HepG2 (cell line): ENCODE results near the gene ACTL7B. TPM values are rescaled to one million over a fixed set of nuclear protein-coding genes. Genes with fewer than 3 reads are reported as not detected.

Experiments
- ATF2 ChIP-seq: sonication (generic); formaldehyde crosslinking; IDR thresholded peaks from 2 replicates; pipeline ENCODE4 v1.4.0; 2020; ENCODE audit warnings: missing genetic modification reagents
- ELK4 ChIP-seq: sonication (generic); formaldehyde crosslinking; IDR thresholded peaks from 2 replicates; pipeline ENCODE4 v1.9.0; 2021; ENCODE audit warnings: missing genetic modification reagents, borderline replicate concordance
- GABPA ChIP-seq, 2 experiments: IDR thresholded peaks; 2 replicates each; pipeline ENCODE4 v1.6.1; 2011 to 2016; ENCODE audit warnings: low read depth in 2 of 2, low read length in 1 of 2, missing biosample characterization in 1 of 2, missing genetic modification characterization in 1 of 2
- GLI4 ChIP-seq: sonication (generic); formaldehyde crosslinking; IDR thresholded peaks from 2 replicates; pipeline ENCODE4 v1.5.1; 2020; ENCODE audit warnings: missing genetic modification reagents, mild to moderate bottlenecking, moderate library complexity, borderline replicate concordance
- KDM5A ChIP-seq: fragments of 200-600 bp; sonication (generic); IDR thresholded peaks from 2 replicates; pipeline ENCODE4 v1.7.0; 2018; ENCODE audit warnings: antibody characterized with exemption, mild to moderate bottlenecking, low read length, borderline replicate concordance
- RORA ChIP-seq: sonication (generic); formaldehyde crosslinking; IDR thresholded peaks from 2 replicates; pipeline ENCODE4 v1.5.0; 2020; ENCODE audit warnings: mild to moderate bottlenecking, missing genetic modification reagents, moderate library complexity
- ZBTB26 ChIP-seq: IDR thresholded peaks from 2 replicates; pipeline ENCODE4 v1.6.1; 2016; ENCODE audit warnings: missing compliant biosample characterization, missing genetic modification reagents, borderline replicate concordance
- ZNF17 ChIP-seq: sonication (generic); formaldehyde crosslinking; IDR thresholded peaks from 2 replicates; pipeline ENCODE4 v1.5.0; 2020; ENCODE audit warnings: mild to moderate bottlenecking, missing genetic modification reagents
- ZNF546 ChIP-seq: sonication (generic); formaldehyde crosslinking; conservative IDR thresholded peaks from 2 replicates; pipeline ENCODE4 v1.8.1; 2023; ENCODE audit warnings: mild to moderate bottlenecking, missing genetic modification reagents
- ZNF652 ChIP-seq: IDR thresholded peaks from 2 replicates; pipeline ENCODE4 v1.6.1; 2016; ENCODE audit warnings: low read depth, borderline replicate concordance
- ZNF788 ChIP-seq: sonication (generic); formaldehyde crosslinking; IDR thresholded peaks from 2 replicates; pipeline ENCODE4 v1.5.0; 2020; ENCODE audit warnings: mild to moderate bottlenecking, missing genetic modification reagents, borderline replicate concordance
- ZUFSP ChIP-seq: sonication (generic); formaldehyde crosslinking; IDR thresholded peaks from 2 replicates; pipeline ENCODE4 v1.9.0; 2021; ENCODE audit warnings: missing genetic modification reagents, mild to moderate bottlenecking, borderline replicate concordance
- polyA plus RNA-seq, 8 experiments: library from polyadenylated mRNA; depleted of rRNA in 3 of 8; stranded (reverse) in 7 of 8; unstranded in 1 of 8; fragments of >200 nt; fragmentation: Illumina TruSeq in 4 of 8; extraction: Trizol in 4 of 8; gene quantifications; 2 replicates each; pipeline versions ENCODE4 v1.2.1 to v1.2.3, GENCODE V29; 2011 to 2016; ENCODE audit warnings: low read depth in 4 of 8, missing spikeins in 1 of 8, mixed read lengths in 1 of 8; ENCODE audit not compliant: insufficient read depth in 1 of 8
- total RNA-seq, 5 experiments: library from RNA; depleted of rRNA; stranded (reverse); fragments of >200 nt; fragmentation: Illumina TruSeq; extraction: Trizol; gene quantifications; 2 replicates each; pipeline ENCODE4 v1.2.3, GENCODE V29; 2016; ENCODE audit warnings: low read depth in 1 of 5
- TF ChIP-seq, protein P1 (sequence below): sonication (generic); formaldehyde crosslinking; IDR thresholded peaks from 2 replicates; pipeline ENCODE4 v1.8.0; 2022; ENCODE audit warnings: mild to moderate bottlenecking, missing genetic modification reagents, borderline replicate concordance
- TF ChIP-seq, protein P2 (sequence below): sonication (generic); formaldehyde crosslinking; IDR thresholded peaks from 2 replicates; pipeline ENCODE4 v1.4.0; 2020; ENCODE audit warnings: missing genetic modification reagents

The ACTL7B gene
- total and polyA plus RNA-seq, 2 of the 13 experiments (the other 11 are each of a cell fraction or from before 2014, with no cell fraction given): 0.07 to 0.11 TPM

DNA sequence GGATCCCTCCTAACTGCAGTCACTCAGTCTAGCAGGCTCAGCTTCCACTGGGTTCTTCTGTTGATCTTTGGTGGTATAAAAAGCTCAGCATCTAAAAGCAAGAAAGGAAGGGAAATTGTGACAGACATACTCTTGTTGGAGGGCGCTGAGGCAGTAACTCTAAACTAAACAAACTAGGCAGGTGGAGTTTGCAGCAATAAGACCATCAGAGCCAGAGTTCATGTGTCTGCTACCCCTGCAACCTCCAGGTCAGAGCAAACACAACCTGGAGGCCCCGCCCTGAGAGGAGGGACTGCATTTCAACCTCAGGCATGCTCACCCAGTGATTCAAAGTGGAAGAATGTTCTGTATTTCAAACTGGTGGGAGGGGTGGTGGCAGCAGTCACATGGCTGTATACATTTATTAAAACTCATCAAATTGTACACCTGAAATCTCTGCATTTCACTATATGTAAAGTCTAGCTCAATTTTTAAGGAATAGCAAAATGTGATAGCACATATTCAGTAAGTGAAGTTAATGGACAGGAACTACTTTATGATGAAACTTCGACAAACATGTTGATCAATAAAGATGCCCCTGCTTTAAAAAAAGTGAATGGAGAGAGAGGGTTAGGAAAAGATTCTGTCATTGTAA is 13.4 kb upstream of the ACTL7B start (continued):
- TF ChIP-seq ZBTB26 (CRISPR knock-in tag) (no peak; the same call in 1 of the 2 replicates), RORA (CRISPR knock-in tag) (no peak), ATF2 (0 out of 2 replicates have a peak, but pooled peaks have one; percentile 27), KDM5A (no peak), ZNF17 (CRISPR knock-in tag) (no peak), ZNF652 (no peak), ZUFSP (CRISPR knock-in tag) (no peak), ELK4 (CRISPR knock-in tag) (no peak), ZNF546 (CRISPR knock-in tag) (no peak), ZNF788 (CRISPR knock-in tag) (peak; percentile 63; the same call in 1 of the 2 replicates), GLI4 (CRISPR knock-in tag) (no peak), GABPA (IDR thresholded peaks at IDR 0.05; ENCODE audit: low read depth, low read length) (no peak), GABPA (CRISPR knock-in tag; IDR thresholded peaks at IDR 0.05; ENCODE audit: low read depth) (0 out of 2 replicates have a peak, but pooled peaks have one; percentile 28)
- TF ChIP-seq, protein P1, sequence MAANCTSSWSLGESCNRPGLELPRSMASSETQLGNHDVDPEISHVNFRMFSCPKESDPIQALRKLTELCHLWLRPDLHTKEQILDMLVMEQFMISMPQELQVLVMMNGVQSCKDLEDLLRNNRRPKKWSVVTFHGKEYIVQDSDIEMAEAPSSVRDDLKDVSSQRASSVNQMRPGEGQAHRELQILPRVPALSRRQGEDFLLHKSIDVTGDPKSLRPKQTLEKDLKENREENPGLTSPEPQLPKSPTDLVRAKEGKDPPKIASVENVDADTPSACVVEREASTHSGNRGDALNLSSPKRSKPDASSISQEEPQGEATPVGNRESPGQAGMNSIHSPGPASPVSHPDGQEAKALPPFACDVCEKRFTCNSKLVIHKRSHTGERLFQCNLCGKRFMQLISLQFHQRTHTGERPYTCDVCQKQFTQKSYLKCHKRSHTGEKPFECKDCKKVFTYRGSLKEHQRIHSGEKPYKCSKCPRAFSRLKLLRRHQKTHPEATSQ (CRISPR knock-in tag): peak; percentile 85; the same call in 1 of the 2 replicates
- TF ChIP-seq, protein P2, sequence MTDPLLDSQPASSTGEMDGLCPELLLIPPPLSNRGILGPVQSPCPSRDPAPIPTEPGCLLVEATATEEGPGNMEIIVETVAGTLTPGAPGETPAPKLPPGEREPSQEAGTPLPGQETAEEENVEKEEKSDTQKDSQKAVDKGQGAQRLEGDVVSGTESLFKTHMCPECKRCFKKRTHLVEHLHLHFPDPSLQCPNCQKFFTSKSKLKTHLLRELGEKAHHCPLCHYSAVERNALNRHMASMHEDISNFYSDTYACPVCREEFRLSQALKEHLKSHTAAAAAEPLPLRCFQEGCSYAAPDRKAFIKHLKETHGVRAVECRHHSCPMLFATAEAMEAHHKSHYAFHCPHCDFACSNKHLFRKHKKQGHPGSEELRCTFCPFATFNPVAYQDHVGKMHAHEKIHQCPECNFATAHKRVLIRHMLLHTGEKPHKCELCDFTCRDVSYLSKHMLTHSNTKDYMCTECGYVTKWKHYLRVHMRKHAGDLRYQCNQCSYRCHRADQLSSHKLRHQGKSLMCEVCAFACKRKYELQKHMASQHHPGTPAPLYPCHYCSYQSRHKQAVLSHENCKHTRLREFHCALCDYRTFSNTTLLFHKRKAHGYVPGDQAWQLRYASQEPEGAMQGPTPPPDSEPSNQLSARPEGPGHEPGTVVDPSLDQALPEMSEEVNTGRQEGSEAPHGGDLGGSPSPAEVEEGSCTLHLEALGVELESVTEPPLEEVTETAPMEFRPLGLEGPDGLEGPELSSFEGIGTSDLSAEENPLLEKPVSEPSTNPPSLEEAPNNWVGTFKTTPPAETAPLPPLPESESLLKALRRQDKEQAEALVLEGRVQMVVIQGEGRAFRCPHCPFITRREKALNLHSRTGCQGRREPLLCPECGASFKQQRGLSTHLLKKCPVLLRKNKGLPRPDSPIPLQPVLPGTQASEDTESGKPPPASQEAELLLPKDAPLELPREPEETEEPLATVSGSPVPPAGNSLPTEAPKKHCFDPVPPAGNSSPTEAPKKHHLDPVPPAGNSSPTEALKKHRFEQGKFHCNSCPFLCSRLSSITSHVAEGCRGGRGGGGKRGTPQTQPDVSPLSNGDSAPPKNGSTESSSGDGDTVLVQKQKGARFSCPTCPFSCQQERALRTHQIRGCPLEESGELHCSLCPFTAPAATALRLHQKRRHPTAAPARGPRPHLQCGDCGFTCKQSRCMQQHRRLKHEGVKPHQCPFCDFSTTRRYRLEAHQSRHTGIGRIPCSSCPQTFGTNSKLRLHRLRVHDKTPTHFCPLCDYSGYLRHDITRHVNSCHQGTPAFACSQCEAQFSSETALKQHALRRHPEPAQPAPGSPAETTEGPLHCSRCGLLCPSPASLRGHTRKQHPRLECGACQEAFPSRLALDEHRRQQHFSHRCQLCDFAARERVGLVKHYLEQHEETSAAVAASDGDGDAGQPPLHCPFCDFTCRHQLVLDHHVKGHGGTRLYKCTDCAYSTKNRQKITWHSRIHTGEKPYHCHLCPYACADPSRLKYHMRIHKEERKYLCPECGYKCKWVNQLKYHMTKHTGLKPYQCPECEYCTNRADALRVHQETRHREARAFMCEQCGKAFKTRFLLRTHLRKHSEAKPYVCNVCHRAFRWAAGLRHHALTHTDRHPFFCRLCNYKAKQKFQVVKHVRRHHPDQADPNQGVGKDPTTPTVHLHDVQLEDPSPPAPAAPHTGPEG (CRISPR knock-in tag): no peak
